HAP-1 (cell line): ENCODE results near the gene FOXO4.

Experiments used
- DNase-seq, 2 experiments: peaks; one replicate each; pipeline ENCODE4 v3.0.0-alpha.2; 2016 to 2020; ENCODE audit warnings: low spot score in 2 of 2
- H3K27me3 ChIP-seq: fragments of 250-450 bp; sonication (Bioruptor Pico); 2 replicates; pipeline ENCODE4 v1.5.1; 2020; ENCODE audit warnings: low read depth, mild to moderate bottlenecking, moderate library complexity
- H3K36me3 ChIP-seq: fragments of 250-450 bp; sonication (Bioruptor Pico); replicated peaks from 2 replicates; pipeline ENCODE4 v1.5.1; 2020; ENCODE audit warnings: mild to moderate bottlenecking
- H3K4me1 ChIP-seq: fragments of 250-450 bp; sonication (Bioruptor Pico); 2 replicates; pipeline ENCODE4 v1.5.1; 2020; ENCODE audit warnings: mild to moderate bottlenecking
- H3K4me3 ChIP-seq: fragments of 250-450 bp; sonication (Bioruptor Pico); 2 replicates; pipeline ENCODE4 v1.5.1; 2020; ENCODE audit warnings: mild to moderate bottlenecking, moderate library complexity
- H3K9me3 ChIP-seq: fragments of 250-450 bp; sonication (Bioruptor Pico); 2 replicates; pipeline ENCODE4 v1.5.1; 2020; ENCODE audit warnings: mild to moderate bottlenecking, moderate library complexity
- in situ Hi-C: fragments of 300-500 bp; cut with MboI; formaldehyde crosslinking; loops from 3 replicates; pipeline ENCODE4 v1.14.3; 2020; ENCODE audit warnings: low sequenced_read_pairs, inconsistent platforms, mixed read lengths

Gene FOXO4

DNA sequence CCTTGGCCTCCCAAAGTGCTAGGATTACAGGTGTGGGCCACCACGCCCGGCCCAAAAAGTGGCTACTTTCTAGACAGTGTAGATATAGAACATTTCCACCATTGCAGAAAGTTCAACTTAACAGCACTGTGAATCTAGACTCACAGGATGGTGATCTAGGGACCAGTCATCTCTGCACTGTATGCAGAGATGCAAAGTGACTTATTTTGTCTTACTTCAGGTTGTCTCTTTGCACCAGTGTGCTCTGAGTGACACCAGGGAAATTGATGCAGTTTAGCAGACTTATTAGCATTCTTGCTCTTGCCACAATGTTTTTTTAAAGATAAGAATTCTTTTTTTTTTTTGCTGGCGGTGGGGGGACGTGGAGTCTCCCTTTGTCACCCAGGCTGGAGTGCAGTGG, 12.8 kb upstream of the FOXO4 start:
- Histone ChIP-seq H3K4me1 (peaks cover 17% of the 10 kb centered on the region), H3K27me3 (no peaks in the 10 kb centered on the region), H3K36me3 (no peaks in the 10 kb centered on the region), H3K4me3 (no peak overlapping the region), H3K9me3 (no peaks in the 10 kb centered on the region)
- DNase-seq = no peak
- in situ Hi-C loops = no loop called here

DNA sequence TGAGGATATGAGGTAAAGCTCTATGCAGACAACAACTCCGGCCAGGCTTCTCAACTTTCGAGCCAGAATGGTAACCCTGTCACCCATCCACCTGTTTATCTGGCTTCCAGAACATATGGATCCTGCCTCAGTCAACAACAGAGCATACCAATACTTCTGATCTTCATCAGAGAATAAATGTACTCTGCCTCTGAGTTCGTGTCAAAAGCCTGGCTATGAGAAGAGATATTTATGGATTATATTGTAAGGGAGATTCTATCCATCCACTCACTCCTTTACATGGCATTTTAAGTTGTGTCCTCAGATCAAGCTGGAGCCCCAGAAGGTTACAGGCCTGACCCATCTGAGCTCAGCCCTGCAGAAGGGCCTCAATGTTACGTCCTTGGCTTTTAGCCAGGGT, 9.8 kb upstream of the FOXO4 start:
- H3K27me3 ChIP-seq = no peaks in the 10 kb centered on the region
- in situ Hi-C loops = no loop called here

DNA sequence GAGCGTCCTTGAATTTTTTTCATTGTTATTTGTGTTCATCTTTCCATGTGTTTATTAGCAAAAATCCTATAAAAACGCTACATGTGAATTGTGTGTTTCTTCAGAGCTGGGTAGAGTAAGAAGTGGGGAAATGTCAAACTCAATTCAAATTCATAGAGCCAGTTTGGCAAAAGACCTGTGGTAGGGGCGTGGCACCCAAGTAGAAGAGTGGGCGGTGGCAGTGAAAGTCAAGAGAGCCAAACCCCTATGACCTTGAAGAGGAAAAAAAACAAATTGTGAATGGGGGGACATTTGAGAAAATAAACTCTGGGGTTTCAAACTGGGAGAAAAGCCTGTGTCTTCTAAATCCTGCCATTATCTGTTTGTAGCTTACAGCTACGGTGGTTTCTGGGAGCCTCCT, 4.4 kb upstream of the FOXO4 start:
- Histone ChIP-seq H3K4me1 (peaks cover 9% of the 10 kb centered on the region), H3K4me3 (no peak overlapping the region), H3K36me3 (no peaks in the 10 kb centered on the region), H3K27me3 (no peaks in the 10 kb centered on the region), H3K9me3 (no peaks in the 10 kb centered on the region)
- in situ Hi-C loops = no loop called here
- DNase-seq = peak in 1 of 2 experiments; percentile 28

More for the DNA sequence above, 9.8 kb upstream of the FOXO4 start:
- DNase-seq = peak in 1 of 2 experiments; percentile 26
- no peak overlapping the region for H3K4me3 ChIP-seq
- no peaks in the 10 kb centered on the region for H3K36me3 ChIP-seq
- peaks cover 17% of the 10 kb centered on the region for H3K4me1 ChIP-seq
- no peaks in the 10 kb centered on the region for H3K9me3 ChIP-seq

DNA sequence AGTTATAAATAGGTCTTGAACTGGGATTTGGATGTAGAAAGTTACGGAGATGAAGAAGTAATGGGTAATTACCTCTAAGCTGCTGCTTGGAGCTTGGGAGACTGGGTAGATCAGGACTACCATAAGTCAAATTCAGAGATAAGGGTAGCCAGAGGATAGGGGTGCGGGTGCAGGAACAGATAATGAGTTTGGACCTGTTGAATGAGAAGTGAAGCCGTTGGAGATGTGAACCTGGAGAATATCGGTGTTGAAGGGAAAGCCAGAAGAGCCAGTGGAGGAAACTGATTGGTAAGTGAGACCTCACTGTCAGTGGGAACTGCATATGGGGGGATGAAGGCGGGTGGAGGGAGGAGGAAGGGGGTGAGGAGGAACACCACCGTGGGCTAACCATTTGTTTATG, 618 bp upstream of the FOXO4 start:
- in situ Hi-C loops = no loop called here
- H3K36me3 ChIP-seq = no peaks in the 10 kb centered on the region
- no peaks in the 10 kb centered on the region for H3K9me3 ChIP-seq
- DNase-seq = no peak
- no peaks in the 10 kb centered on the region for H3K27me3 ChIP-seq
- H3K4me3 ChIP-seq = peak overlapping the region; percentile 53
- H3K4me1 ChIP-seq = peaks cover 9% of the 10 kb centered on the region

DNA sequence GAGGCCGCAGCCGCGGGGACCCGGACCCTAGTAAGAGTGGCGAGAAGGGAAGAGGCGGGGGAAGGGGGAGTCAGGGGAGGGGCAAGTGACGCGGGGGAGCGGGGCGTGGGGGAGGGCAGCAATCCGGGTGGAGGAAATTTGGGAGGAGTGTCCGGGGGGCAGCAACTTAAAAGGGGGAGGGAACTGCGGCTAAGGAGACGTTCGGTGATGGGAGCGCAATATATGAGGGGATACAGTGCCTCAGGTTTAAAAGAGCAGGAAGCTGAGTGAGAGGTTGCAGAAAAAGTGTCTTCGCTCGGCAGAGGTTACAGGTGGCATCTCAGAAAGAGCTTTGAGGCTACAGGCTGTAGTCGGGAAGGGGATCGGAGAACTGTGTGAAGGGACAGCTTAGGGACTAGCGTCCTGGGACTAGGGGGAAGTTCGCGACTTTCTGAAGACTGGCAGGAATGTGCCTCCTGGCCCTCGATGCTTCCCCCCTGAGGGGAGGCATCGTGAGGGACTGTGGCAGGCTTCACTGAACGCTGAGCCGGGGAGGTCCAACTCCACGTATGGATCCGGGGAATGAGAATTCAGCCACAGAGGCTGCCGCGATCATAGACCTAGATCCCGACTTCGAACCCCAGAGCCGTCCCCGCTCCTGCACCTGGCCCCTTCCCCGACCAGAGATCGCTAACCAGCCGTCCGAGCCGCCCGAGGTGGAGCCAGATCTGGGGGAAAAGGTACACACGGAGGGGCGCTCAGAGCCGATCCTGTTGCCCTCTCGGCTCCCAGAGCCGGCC, 519 bp downstream of the FOXO4 start:
- H3K9me3 ChIP-seq = no peaks in the 10 kb centered on the region
- no peaks in the 10 kb centered on the region for H3K27me3 ChIP-seq
- peak; percentile 82 to 91 for DNase-seq
- in situ Hi-C loops = no loop called here
- H3K36me3 ChIP-seq = no peaks in the 10 kb centered on the region
- H3K4me3 ChIP-seq = peak overlapping the region; percentile 53
- H3K4me1 ChIP-seq = peaks cover 7% of the 10 kb centered on the region

DNA sequence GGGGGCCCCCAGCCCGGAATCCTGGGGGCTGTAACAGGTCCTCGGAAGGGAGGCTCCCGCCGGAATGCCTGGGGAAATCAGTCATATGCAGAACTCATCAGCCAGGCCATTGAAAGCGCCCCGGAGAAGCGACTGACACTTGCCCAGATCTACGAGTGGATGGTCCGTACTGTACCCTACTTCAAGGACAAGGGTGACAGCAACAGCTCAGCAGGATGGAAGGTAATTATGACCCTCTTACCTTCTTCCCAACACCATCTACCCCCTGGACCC, 1.0 kb downstream of the FOXO4 start:
- Histone ChIP-seq H3K4me1 (peaks cover 5% of the 10 kb centered on the region; the same call in 1 of the 2 replicates), H3K36me3 (no peaks in the 10 kb centered on the region), H3K27me3 (no peaks in the 10 kb centered on the region), H3K4me3 (peak overlapping the region; percentile 53), H3K9me3 (no peaks in the 10 kb centered on the region)
- in situ Hi-C loops = no loop called here
- no peak for DNase-seq

DNA sequence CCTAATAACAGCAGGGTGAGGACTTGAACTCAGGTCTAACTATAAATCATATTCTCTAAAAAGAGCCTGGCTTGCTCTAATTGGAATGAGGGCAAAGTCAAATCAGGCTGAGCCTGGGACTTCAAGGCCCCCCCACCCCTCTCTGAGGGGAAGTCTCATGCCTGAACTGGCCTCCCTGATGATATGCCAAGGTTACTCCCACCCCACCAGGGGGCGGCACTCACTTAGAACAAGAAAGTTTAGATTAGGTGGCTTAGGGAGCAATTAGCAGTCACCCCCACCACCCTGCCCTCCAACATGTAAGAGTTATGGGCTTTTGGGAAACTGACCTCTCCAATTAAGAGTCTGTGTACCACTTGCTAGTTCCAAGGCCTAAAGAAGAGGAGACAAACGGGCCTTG, 2.7 kb downstream of the FOXO4 start:
- Histone ChIP-seq H3K9me3 (no peaks in the 10 kb centered on the region), H3K27me3 (no peaks in the 10 kb centered on the region), H3K36me3 (no peaks in the 10 kb centered on the region), H3K4me3 (no peak overlapping the region), H3K4me1 (peaks cover 5% of the 10 kb centered on the region)
- in situ Hi-C loops = no loop called here
- DNase-seq = peak; percentile 39 to 74

DNA sequence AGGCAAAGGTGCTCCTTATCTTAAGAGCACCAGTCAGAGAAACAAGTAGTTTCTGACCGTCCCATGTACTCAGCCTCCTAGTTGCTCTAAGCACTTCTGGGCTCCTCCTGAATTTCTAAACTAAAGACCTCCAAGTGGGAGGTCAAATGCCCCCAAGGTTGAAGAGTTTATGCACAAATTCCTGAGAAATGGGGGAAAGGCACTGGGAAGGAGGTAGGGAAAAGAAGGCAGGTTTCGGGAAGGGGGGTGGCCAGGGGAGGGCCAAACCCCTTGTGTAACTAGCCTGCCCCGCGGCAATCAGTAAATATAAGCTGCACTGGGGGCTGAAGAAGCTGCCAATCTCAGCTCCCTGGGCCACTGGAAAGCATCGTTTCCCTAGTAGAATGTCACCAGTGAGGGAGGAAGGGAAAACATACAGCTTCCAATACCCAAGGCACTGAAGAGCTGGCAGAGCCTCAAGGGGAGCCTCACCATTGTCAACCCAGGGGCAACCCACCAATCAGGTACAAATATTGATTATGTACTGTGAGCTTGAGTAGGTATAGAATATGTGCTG, 3.4 kb downstream of the FOXO4 start:
- Histone ChIP-seq H3K4me3 (no peak overlapping the region), H3K36me3 (no peaks in the 10 kb centered on the region), H3K4me1 (peaks cover 12% of the 10 kb centered on the region), H3K27me3 (no peaks in the 10 kb centered on the region), H3K9me3 (no peaks in the 10 kb centered on the region)
- DNase-seq = no peak
- in situ Hi-C loops = no loop called here

DNA sequence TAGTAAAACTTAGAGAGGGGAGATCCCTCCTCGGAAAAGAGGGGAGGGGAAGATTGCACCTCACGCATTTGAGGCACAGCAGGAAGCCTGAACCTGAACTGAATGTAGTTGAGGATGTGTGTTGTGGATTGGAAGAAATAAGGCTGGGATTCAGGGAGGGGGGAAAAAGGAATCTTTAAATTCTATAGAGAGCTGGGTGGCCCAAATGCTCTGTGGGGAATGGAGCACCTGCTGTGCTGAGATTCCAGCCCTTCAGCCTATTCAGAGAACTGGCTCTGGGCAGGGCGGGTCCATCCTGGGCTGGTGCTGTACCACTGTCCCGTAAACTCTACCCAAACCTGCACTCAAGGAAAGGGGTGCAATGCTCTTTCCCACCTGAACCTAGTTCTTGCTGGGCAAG, 4.1 kb downstream of the FOXO4 start:
- H3K4me3 ChIP-seq = no peak overlapping the region
- H3K27me3 ChIP-seq = no peaks in the 10 kb centered on the region
- no peaks in the 10 kb centered on the region for H3K36me3 ChIP-seq
- no peaks in the 10 kb centered on the region for H3K9me3 ChIP-seq
- in situ Hi-C loops = no loop called here
- peaks cover 15% of the 10 kb centered on the region for H3K4me1 ChIP-seq
- no peak for DNase-seq

DNA sequence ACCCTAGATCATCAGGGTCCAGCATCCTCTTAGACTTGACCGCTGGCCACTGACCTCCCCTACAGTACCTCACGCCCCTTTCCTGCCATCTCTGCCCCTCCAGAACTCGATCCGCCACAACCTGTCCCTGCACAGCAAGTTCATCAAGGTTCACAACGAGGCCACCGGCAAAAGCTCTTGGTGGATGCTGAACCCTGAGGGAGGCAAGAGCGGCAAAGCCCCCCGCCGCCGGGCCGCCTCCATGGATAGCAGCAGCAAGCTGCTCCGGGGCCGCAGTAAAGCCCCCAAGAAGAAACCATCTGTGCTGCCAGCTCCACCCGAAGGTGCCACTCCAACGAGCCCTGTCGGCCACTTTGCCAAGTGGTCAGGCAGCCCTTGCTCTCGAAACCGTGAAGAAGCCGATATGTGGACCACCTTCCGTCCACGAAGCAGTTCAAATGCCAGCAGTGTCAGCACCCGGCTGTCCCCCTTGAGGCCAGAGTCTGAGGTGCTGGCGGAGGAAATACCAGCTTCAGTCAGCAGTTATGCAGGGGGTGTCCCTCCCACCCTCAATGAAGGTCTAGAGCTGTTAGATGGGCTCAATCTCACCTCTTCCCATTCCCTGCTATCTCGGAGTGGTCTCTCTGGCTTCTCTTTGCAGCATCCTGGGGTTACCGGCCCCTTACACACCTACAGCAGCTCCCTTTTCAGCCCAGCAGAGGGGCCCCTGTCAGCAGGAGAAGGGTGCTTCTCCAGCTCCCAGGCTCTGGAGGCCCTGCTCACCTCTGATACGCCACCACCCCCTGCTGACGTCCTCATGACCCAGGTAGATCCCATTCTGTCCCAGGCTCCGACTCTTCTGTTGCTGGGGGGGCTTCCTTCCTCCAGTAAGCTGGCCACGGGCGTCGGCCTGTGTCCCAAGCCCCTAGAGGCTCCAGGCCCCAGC, 5.2 kb downstream of the FOXO4 start:
- H3K27me3 ChIP-seq = no peaks in the 10 kb centered on the region
- H3K9me3 ChIP-seq = no peaks in the 10 kb centered on the region
- peaks cover 11% of the 10 kb centered on the region for H3K4me1 ChIP-seq
- no peaks in the 10 kb centered on the region for H3K36me3 ChIP-seq
- no peak overlapping the region for H3K4me3 ChIP-seq
- in situ Hi-C loops = no loop called here
- no peak for DNase-seq

DNA sequence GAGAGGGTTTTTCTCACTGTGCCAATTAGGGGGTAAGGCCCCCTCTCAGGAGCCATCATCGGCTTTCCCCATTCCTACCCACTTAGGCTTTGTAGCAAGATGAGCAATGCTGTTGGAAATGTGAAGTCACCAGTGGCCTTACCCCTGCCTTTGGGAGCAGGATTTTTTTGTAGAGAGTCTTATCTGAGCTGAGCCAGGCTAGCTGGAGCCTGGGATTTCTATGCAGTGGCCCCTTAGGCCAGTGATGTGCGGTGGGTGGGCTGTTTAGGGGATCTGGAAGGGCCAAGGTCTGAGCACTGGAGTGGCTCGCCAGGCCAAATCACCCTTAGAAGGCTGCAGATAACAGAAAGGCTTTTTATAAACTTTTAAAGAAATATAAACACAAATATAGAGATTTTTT, 6.6 kb downstream of the FOXO4 start:
- Histone ChIP-seq H3K36me3 (no peaks in the 10 kb centered on the region), H3K9me3 (no peaks in the 10 kb centered on the region), H3K27me3 (no peaks in the 10 kb centered on the region), H3K4me3 (no peak overlapping the region), H3K4me1 (peaks cover 11% of the 10 kb centered on the region)
- in situ Hi-C loops = no loop called here
- no peak for DNase-seq

DNA sequence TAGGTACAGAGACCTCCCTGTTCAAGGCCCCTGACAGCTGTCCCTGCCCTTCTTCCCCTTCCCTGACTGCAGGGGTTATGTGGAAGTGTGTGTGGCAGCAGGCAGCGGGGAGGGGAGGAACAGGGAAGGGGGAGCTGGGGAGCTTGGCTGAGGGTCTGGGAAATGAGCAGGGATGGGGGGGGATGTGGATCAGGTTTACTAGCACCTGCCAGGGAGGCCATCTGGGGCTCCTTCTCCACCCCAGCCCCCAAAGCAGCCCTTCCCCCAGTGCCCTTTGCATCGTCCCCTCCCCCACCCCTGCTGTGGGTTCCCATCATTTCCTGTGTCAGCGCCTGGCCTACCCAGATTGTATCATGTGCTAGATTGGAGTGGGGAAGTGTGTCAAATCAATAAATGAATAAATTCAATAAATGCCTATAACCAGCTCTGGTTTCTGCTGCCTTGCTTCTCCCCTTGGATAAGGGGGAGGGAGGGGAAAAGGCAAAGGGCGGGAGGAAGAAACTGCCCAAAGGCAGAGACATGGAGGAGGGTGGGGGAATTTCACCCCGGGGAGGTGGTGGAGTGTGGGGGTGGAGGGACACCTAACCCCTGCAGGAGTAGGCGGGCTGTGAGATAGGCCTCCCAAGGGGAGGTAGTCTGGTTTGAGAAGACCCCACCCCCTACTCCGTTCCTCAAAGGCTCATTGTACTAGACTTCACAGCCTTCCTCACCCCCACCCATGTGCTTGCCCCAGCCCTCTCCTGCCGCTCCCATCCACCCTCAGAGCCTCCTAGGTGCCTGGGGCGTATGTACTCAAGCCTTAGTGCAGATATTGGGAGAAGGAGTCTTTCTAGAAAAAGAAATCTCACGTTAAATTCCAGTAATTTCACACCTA, 7.7 kb downstream of the FOXO4 start:
- no peaks in the 10 kb centered on the region for H3K27me3 ChIP-seq
- H3K36me3 ChIP-seq = no peaks in the 10 kb centered on the region
- H3K4me1 ChIP-seq = peaks cover 11% of the 10 kb centered on the region
- peak in 1 of 2 experiments; percentile 65 for DNase-seq
- no peaks in the 10 kb centered on the region for H3K9me3 ChIP-seq
- no peak overlapping the region for H3K4me3 ChIP-seq
- in situ Hi-C loops = no loop called here

DNA sequence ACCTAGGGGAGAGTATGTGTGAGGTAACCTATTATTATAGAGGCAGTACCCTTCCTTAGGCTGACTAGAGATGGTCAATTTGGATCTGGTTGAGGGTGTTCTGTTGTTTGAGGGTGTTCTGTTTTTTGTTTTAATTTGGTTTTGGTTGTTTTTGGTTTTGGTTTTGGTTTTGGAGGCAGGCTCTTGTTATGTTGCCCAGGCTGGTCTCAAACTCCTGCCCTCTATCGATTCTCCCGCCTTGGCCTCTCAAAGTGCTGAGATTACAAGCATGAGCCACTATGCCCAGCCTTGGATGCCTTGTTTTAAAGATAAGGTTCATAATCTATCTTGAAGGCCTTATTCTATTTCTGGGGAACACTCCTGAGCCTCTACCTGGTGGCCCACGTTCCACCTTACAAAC, 10.0 kb downstream of the FOXO4 start:
- DNase-seq = no peak
- in situ Hi-C loops = no loop called here
- H3K4me1 ChIP-seq = peaks cover 11% of the 10 kb centered on the region
- H3K27me3 ChIP-seq = no peaks in the 10 kb centered on the region
- no peaks in the 10 kb centered on the region for H3K9me3 ChIP-seq
- no peak overlapping the region for H3K4me3 ChIP-seq
- no peaks in the 10 kb centered on the region for H3K36me3 ChIP-seq
